Stimulated activated CD4-positive, alpha-beta T cell treated with anti-CD3 and anti-CD28 coated beads, Interleukin-15, amount 100 ng/mL, for 48 hours (primary cell): ENCODE measurements around the gene SUCLA2.

Source experiments
- DNase-seq, 2 donors: peaks; one replicate each; pipeline ENCODE4 v3.0.0-alpha.2; 2020; ENCODE audit warnings: low read depth in 2 of 2

Gene SUCLA2

GRCh38 chr13:47903836-47904235 is 97.2 kb downstream of the SUCLA2 start:
- DNase-seq, result no peak

- no peak for DNase-seq
These were observed 99.6 kb downstream of the SUCLA2 start for GRCh38 chr13:47901441-47901840.

- DNase-seq, result no peak
These were observed 103.0 kb downstream of the SUCLA2 start for GRCh38 chr13:47898080-47898479.

- DNase-seq, result no peak
These were observed 103.5 kb downstream of the SUCLA2 start for GRCh38 chr13:47897411-47898050.

- DNase-seq, result no peak
These were observed 104.5 kb downstream of the SUCLA2 start for GRCh38 chr13:47896546-47896945.

GRCh38 chr13:47896111-47896510 is 105.0 kb downstream of the SUCLA2 start:
- no peak for DNase-seq

- DNase-seq, result no peak
These were observed 107.5 kb downstream of the SUCLA2 start for GRCh38 chr13:47893527-47893926.
